Ureter (tissue), 1 donor: ENCODE results near the gene TPK1. TPM values are rescaled to one million over a fixed set of nuclear protein-coding genes. Genes with fewer than 3 reads are reported as not detected.
"Not testable (repeated sequence)": the region's sequence is repeated elsewhere in the genome, so short reads cannot be mapped to it uniquely, and the experiment has no call there.

ENCODE experiments used
- DNase-seq: peaks from one replicate; pipeline ENCODE4 v3.0.0-alpha.2; 2020; ENCODE audit warnings: low spot score
- total RNA-seq: library from RNA; stranded (reverse); gene quantifications from one replicate; pipeline ENCODE4 v1.2.4, GENCODE V29; 2023
- donor health status: DM: yes; HTN: yes; CAD: no.

Gene TPK1
- total RNA-seq, 1 donor from 2014 or later: 12.7 TPM

GRCh38 chr7:144629598-144629997 lies 206.3 kb downstream of the TPK1 start:
- no peak for DNase-seq

GRCh38 chr7:144629011-144629410 lies 206.8 kb downstream of the TPK1 start:
- no peak for DNase-seq

GRCh38 chr7:144628176-144628575 lies 207.7 kb downstream of the TPK1 start:
- no peak for DNase-seq

GRCh38 chr7:144622745-144623144 lies 213.1 kb downstream of the TPK1 start:
- no peak for DNase-seq

- no peak for DNase-seq
Measured at GRCh38 chr7:144606261-144606660, 229.6 kb downstream of the TPK1 start.

- no peak for DNase-seq
Measured at GRCh38 chr7:144596953-144597352, 238.9 kb downstream of the TPK1 start.

- no peak for DNase-seq
Measured at GRCh38 chr7:144594580-144594979, 241.3 kb downstream of the TPK1 start.

- DNase-seq: no peak
Measured at GRCh38 chr7:144588559-144589051, 247.2 kb downstream of the TPK1 start.

GRCh38 chr7:144587701-144588100 lies 248.2 kb downstream of the TPK1 start:
- no peak for DNase-seq

GRCh38 chr7:144584726-144585125 lies 251.1 kb downstream of the TPK1 start:
- no peak for DNase-seq

GRCh38 chr7:144579687-144580086 lies 256.2 kb downstream of the TPK1 start:
- DNase-seq: no peak

GRCh38 chr7:144575456-144575855 lies 260.4 kb downstream of the TPK1 start:
- DNase-seq: no peak

GRCh38 chr7:144574753-144575152 lies 261.1 kb downstream of the TPK1 start:
- not testable (repeated sequence) for DNase-seq

- DNase-seq: no peak
Measured at GRCh38 chr7:144568233-144568632, 267.6 kb downstream of the TPK1 start.

- no peak for DNase-seq
Measured at GRCh38 chr7:144565586-144565985, 270.3 kb downstream of the TPK1 start.

GRCh38 chr7:144549861-144550260 lies 286.0 kb downstream of the TPK1 start:
- no peak for DNase-seq

- no peak for DNase-seq
Measured at GRCh38 chr7:144548556-144548955, 287.3 kb downstream of the TPK1 start.

- DNase-seq: no peak
Measured at GRCh38 chr7:144547888-144548287, 288.0 kb downstream of the TPK1 start.

GRCh38 chr7:144546782-144547181 lies 289.1 kb downstream of the TPK1 start:
- DNase-seq: no peak

- no peak for DNase-seq
Measured at GRCh38 chr7:144545330-144545729, 290.5 kb downstream of the TPK1 start.

GRCh38 chr7:144534655-144535395 lies 301.0 kb downstream of the TPK1 start:
- no peak for DNase-seq

- DNase-seq: no peak
Measured at GRCh38 chr7:144534196-144534595, 301.7 kb downstream of the TPK1 start.

GRCh38 chr7:144531181-144531580 lies 304.7 kb downstream of the TPK1 start:
- no peak for DNase-seq
